OCI-LY7 (cell line): Measurements from ENCODE around the gene LGI4. TPM values are rescaled to one million over a fixed set of nuclear protein-coding genes. Genes with fewer than 3 reads are reported as not detected.

Source experiments
- BruUV-seq: library from RNA; stranded (reverse); fragments of 400-500 nt; replicated peaks from 2 replicates; lab custom pipeline; 2021; lab: Mats Ljungman, UMichigan
- CTCF ChIA-PET: fragments of 300-600 bp; sonication (Branson Sonifier 250); formaldehyde crosslinking; loops from one replicate; lab custom pipeline; 2022; ENCODE audit warnings: antibody characterized with exemption; ENCODE audit not compliant: unreplicated experiment; lab: Charles Lee
- POLR2A ChIA-PET: fragments of 300-600 bp; sonication (Branson Sonifier 250); formaldehyde crosslinking; loops from one replicate; lab custom pipeline; 2022; ENCODE audit warnings: antibody characterized with exemption; lab: Charles Lee
- DNase-seq: peaks from one replicate; pipeline ENCODE4 v3.0.0-alpha.2; 2015; ENCODE audit warnings: low spot score
- H2AFZ ChIP-seq: fragments of 200-600 bp; sonication (generic), shearing (Covaris generic); 2 replicates; pipeline ENCODE4 v1.6.1; 2014; ENCODE audit warnings: mild to moderate bottlenecking, antibody characterized with exemption, low read length, moderate library complexity
- H3K27ac ChIP-seq: fragments of 200-600 bp; sonication (generic); 2 replicates; pipeline ENCODE4 v1.5.1; 2014; ENCODE audit warnings: mixed run types, low read depth, mild to moderate bottlenecking, moderate library complexity, low read length, inconsistent platforms; ENCODE audit not compliant: poor library complexity, severe bottlenecking
- H3K36me3 ChIP-seq: fragments of 200-600 bp; sonication (generic); 2 replicates; pipeline ENCODE4 v1.6.1; 2014; ENCODE audit warnings: mild to moderate bottlenecking, antibody characterized with exemption, low read length, moderate library complexity, mixed read lengths; ENCODE audit not compliant: insufficient read depth
- H3K4me1 ChIP-seq: fragments of 200-600 bp; sonication (generic); 2 replicates; pipeline ENCODE4 v1.5.1; 2014; ENCODE audit warnings: mild to moderate bottlenecking, low read length; ENCODE audit not compliant: insufficient read depth, poor library complexity, severe bottlenecking
- H3K4me2 ChIP-seq: fragments of 200-600 bp; sonication (generic); 2 replicates; pipeline ENCODE4 v1.6.1; 2014; ENCODE audit warnings: mild to moderate bottlenecking, low read length
- H3K4me3 ChIP-seq: fragments of 200-600 bp; sonication (generic); 2 replicates; pipeline ENCODE4 v1.5.1; 2014; ENCODE audit warnings: mild to moderate bottlenecking, low read depth, low read length; ENCODE audit not compliant: poor library complexity, severe bottlenecking
- H3K79me2 ChIP-seq: fragments of 200-600 bp; sonication (generic); 2 replicates; pipeline ENCODE4 v1.6.1; 2016; ENCODE audit warnings: low read depth, mild to moderate bottlenecking, low read length, moderate library complexity, mixed read lengths; ENCODE audit not compliant: insufficient read depth
- H3K9me2 ChIP-seq: fragments of 200-600 bp; sonication (generic); 2 replicates; pipeline ENCODE4 v1.6.1; 2016; ENCODE audit warnings: mild to moderate bottlenecking, low read length, mixed read lengths; ENCODE audit not compliant: insufficient read depth
- H3K9me3 ChIP-seq: fragments of 200-600 bp; sonication (generic); 2 replicates; pipeline ENCODE4 v1.6.1; 2014; ENCODE audit warnings: mild to moderate bottlenecking, mixed run types, low read length, mixed read lengths
- H4K20me1 ChIP-seq: fragments of 200-600 bp; sonication (generic); 2 replicates; pipeline ENCODE4 v1.6.1; 2014; ENCODE audit warnings: mild to moderate bottlenecking, antibody characterized with exemption, low read length, moderate library complexity, mixed read lengths; ENCODE audit not compliant: insufficient read depth
- CTCF ChIP-seq: fragments of 200-600 bp; sonication (generic); conservative IDR thresholded peaks from 2 replicates; pipeline ENCODE4 v1.5.1; 2014; ENCODE audit warnings: mild to moderate bottlenecking, antibody characterized with exemption, low read length, moderate library complexity, mixed read lengths
- EZH2phosphoT487 ChIP-seq: fragments of 200-600 bp; sonication (generic); IDR thresholded peaks from 2 replicates; pipeline ENCODE4 v1.6.1; 2018; ENCODE audit warnings: low read depth, borderline replicate concordance, mild to moderate bottlenecking, mixed run types, antibody characterized with exemption, low read length, moderate library complexity, mixed read lengths
- intact Hi-C: fragments of 100-400 bp; cut with micrococcal nuclease; formaldehyde crosslinking; loops from one replicate; pipeline ENCODE4 v1.10.0; 2022; ENCODE audit not compliant: unreplicated experiment
- total RNA-seq, 2 experiments: library from RNA; depleted of rRNA in 1 of 2; stranded (reverse); fragments of >200 nt in 1 of 2; shearing (Covaris generic) in 1 of 2; gene quantifications; 2 replicates each; pipeline ENCODE4 v1.2.3, GENCODE V29; 2014 to 2022

LGI4 gene
- total RNA-seq, 2 experiments from 2014 or later, result 0.28 to 5.9 TPM

- Histone ChIP-seq H3K27ac (no peak within 1 kb of the TSS), H3K4me3 (peak within 1 kb of the TSS; percentile 43), H3K36me3 (no peaks in the 10 kb centered on the region), H3K4me2 (peak within 1 kb of the TSS; percentile 61), H3K9me3 (no peaks in the 10 kb centered on the region), H3K9me2 (no peaks in the 10 kb centered on the region), H3K4me1 (no peaks in the 10 kb centered on the region), H3K79me2 (no peaks in the 10 kb centered on the region), H2AFZ (peak within 1 kb of the TSS; percentile 83; the same call in 1 of the 2 replicates), H4K20me1 (no peaks in the 10 kb centered on the region)
- no TSS peak for BruUV-seq
- CTCF ChIA-PET, result interaction anchor here (0.6 to 1.0 kb wide), 2 partner anchors 26 to 171 kb away, joined by 3 read pairs; no protein-coding TSS in a partner anchor
- POLR2A ChIA-PET, result interaction anchor here (0.8 to 1.2 kb wide), 2 partner anchors 9 to 52 kb away, joined by 3 read pairs; no protein-coding TSS in a partner anchor
- intact Hi-C loops, result no loop called here
- no peak for DNase-seq
- no peak for TF ChIP-seq CTCF
- no peak for TF ChIP-seq EZH2phosphoT487
These were observed 19.5 kb downstream of the LGI4 start, which contains the start of gene FXYD3 for GRCh38 chr19:35115177-35115951. Gene FXYD3, plus strand, starts transcription at chr19:35115823. Its CDS starts 3,554 bp downstream, at chr19:35119377.

GRCh38 chr19:35114353-35115176 lies 20.3 kb downstream of the LGI4 start:
- peak overlapping the region; percentile 83 for H2AFZ ChIP-seq
- peak overlapping the region; percentile 43 for H3K4me3 ChIP-seq
- H3K4me1 ChIP-seq, result no peaks in the 10 kb centered on the region
- ChIA-PET CTCF (interaction anchor here (0.6 to 1.0 kb wide), 2 partner anchors 27 to 171 kb away, joined by 3 read pairs; no protein-coding TSS in a partner anchor), POLR2A (interaction anchor here (0.8 to 1.2 kb wide), 2 partner anchors 10 to 53 kb away, joined by 3 read pairs; no protein-coding TSS in a partner anchor)
- intact Hi-C loops, result loop anchor here (1.0 kb wide), 3 partner anchors 21 to 103 kb away; partner anchors contain the start of gene LGI4
- no peak for TF ChIP-seq EZH2phosphoT487
- peak; percentile 97 for TF ChIP-seq CTCF
- H3K36me3 ChIP-seq, result no peaks in the 10 kb centered on the region
- peak overlapping the region; percentile 61 for H3K4me2 ChIP-seq
- H3K9me3 ChIP-seq, result no peaks in the 10 kb centered on the region
- H3K79me2 ChIP-seq, result no peaks in the 10 kb centered on the region
- DNase-seq, result peak; percentile 79
- H3K9me2 ChIP-seq, result no peaks in the 10 kb centered on the region
- no peaks in the 10 kb centered on the region for H4K20me1 ChIP-seq
- BruUV-seq, result no TSS peak
- no peak overlapping the region for H3K27ac ChIP-seq
